Pulmonary artery endothelial cell (primary cell): ENCODE data around the gene CLK2. TPM values are rescaled to one million over a fixed set of nuclear protein-coding genes. Genes with fewer than 3 reads are reported as not detected.
A peak's percentile ranks its signal among the peaks of the same experiment; 100 is the strongest.
"Not testable (repeated sequence)": the region's sequence is repeated elsewhere in the genome, so short reads cannot be mapped to it uniquely, and the experiment has no call there.

Source experiments
- DNase-seq: peaks from one replicate; pipeline ENCODE4 v3.0.0-alpha.2; 2011; ENCODE audit warnings: low read depth, low spot score
- total RNA-seq: library from RNA; depleted of rRNA; stranded (reverse); fragments of >200 nt; gene quantifications from 2 replicates; pipeline ENCODE4 v1.2.3, GENCODE V29; 2014

The CLK2 gene
- total RNA-seq, 1 donor from 2014 or later: 19.8 TPM

DNA sequence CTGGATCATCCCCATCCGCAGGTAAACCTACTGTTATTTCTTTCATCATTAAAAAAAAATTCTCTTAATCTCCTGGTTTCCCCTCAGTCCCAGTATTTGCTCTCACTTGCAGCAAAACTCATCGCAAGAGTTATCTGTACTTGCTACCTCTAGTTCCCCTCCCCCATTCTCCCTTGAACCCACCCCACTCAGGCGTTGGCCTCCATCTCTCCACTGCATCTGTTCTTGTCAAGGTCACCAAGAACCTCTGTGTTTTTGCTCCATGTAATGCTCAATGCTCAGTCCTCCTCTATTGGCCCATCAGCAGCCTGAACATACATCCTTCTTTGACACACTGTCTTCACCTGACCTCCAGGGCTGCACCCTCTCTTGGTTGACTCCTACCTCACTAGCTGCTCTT lies 23.4 kb upstream of the CLK2 start:
- no peak for DNase-seq

DNA sequence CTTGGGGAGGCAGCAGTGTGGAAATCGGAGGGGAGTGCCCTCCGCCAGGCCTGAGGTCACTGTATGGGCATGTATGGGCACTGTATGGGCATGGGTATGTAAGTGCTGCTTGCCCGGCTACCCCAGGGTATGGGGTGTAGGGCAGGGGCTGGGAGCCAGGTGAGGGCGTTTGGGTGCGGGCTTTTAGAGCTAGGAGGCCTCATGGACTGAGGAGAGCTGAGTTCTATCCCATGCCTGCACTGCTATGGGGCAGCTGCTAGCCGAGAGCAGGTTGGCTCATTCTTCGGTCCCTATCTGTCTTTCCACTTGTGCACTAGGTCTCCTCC lies 22.6 kb upstream of the CLK2 start:
- DNase-seq: no peak

DNA sequence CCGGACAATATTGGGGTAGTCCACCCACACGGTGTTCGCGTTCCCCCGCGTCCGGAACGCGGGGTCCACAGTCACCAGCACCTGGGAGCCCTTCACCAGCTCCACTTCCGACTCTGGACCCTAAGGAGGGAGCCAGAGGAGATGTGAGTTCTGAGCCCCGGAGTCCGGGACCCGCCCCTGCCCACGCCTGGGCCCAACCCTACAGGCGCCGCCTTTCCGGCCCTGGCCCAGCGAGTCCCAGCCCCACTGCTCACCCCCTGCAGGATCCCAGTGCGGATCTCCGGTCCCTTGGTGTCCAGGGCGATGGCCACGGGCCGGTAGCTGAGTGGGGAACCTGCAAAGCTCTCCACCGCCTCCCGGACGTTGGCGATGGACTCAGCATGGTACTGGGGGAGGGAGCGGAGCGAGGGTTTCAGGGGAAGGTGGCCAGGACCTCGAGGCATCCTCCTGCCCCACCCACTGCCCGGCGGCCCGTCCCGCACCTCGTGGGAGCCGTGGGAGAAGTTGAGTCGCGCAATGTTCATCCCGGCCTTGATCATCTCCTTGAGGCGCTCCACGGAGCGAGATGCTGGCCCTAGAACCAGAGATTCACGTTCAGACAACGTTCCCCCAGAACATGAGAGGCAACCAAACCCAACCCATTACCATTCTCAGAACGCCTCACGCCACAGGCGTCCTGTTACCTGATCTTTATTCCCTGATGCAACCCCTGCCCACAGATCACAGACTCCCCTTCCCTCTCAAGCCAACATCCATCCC lies 22.1 kb upstream of the CLK2 start:
- DNase-seq: no peak

DNA sequence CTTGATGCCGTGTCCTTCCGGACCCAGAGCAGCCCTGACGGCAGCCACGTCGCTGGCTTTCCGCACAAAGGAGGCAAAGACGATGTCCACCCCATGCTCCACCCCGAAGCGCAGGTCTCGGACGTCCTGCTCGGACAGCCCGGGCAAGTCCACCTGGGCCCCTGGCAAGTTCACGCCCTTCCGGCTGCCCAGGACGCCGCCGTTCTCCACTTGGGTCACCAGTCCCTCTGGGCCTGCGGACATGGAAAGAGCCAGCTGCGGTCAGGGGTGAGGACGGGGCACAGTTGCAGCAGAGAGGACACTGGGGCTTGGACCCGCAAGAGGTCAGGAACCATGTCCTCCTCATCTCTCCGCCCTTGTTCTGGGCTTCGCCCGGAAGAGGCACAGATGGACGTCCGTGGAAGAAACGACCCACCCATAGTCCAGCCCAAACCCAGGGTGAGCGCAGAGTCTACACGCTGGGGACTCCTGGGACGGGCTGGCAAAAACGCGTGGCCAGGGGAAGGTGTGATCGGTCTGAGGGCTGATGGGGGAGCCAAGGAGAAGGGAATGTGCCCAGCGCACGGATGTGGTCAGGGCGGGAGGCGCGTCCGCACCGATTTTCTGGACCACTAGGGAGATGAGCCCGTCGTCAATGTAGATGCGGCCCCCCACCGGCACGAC lies 21.3 kb upstream of the CLK2 start:
- no peak for DNase-seq

DNA sequence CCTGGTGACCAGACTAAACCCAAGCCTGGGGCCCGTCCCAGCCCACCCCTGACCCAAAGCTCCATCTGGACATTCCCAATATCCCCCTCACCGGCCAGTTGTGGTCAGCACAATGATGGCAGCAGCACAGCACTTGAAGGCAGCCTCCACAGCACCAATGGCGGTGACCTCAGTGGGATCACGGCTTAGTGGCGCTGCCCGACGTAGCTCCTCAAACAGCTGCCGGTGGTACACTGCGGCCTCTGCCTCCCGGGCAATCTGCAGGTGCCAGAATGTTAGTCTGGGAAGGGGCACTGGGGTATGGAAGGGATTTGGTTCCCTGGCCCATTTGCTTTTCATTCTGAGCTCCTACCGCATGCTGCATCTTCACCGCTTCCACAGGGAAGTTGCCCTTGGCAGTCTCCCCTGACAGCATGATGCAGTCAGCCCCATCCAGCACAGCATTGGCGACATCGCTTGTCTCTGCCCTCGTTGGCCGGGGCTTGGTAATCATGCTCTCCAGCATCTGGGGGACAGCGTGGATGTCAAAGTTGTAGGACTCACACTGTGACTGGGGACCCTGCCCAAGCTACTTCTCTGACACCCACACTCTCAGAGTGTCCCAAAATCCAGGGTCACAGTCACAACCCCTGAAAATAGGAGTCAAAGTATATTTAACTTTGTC lies 19.9 kb upstream of the CLK2 start:
- DNase-seq: no peak

DNA sequence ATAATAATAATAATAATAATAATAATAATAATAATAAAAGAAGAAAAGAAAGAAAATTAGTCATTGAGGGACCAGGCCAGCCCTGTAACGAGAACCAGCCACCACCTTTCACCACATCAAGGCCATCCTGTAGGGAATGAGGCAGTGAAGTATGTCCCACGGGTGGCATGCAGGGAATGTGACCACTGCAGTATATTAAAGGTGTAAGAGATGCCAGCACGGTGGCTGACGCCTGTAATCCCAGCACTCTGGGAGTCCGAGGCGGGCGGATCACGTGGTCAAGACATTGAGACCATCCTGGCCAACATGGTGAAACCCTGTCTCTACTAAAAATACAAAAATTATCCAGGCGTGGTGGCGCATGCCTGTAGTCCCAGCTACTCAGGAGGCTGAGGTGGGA lies 17.7 kb upstream of the CLK2 start:
- DNase-seq: not testable (repeated sequence)

DNA sequence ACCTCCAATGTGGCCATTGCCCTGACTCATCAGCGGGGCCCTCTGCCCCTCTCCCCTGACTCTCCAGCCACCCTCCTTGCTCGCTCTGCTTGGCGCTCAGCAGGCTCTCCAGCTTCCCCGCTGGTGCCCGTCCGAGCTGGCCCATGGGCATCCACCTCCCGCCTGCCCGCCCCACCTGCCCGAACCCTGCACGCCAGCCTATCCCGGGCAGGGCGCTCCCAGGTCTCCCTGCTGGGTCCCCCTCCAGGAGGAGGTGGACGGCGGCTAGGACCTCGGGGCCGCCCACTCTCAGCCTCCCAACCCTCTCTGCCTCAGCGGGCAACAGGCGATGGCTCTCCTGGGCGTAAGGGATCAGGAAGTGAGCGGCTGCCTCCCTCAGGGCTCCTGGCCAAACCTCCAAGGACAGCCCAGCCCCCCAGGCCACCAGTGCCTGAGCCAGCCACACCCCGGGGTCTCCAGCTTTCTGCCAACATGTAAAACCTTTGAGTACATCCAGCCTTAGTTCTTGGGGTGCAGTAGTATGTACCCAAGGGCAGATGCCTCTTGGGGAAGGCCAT lies 14.8 kb upstream of the CLK2 start:
- no peak for DNase-seq

DNA sequence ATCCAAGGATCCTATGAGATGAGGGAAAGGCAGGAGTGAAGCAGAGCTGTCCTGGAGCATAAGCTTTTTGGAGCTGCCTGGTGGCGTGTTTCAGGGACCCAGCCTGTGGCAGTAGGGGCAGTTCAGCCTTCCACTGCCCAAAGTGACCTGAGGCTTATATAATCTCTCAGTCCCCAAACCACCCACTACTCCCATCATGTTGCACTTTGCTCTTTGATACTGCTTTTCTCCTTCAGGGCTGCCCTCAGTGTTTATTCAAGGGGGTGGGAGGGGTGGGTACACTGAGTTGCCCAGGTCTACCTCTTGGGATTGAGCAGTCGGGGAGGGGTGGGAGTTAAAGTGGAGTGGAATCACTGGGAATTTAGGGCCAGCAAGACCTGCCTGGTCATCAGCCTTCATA lies 13.2 kb upstream of the CLK2 start:
- DNase-seq: no peak

DNA sequence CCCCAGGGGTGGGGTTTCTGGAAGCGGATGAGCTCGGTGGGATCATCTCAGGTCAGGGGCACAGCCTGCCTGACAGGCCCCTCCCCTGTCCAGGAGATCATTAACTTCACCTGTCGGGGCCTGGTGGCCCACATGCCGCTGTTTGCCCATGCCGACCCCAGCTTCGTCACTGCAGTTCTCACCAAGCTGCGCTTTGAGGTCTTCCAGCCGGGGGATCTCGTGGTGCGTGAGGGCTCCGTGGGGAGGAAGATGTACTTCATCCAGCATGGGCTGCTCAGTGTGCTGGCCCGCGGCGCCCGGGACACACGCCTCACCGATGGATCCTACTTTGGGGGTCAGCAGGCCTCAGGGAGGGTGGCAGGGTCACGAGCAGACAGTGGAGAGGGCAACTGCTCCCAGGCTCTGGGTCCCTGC lies 12.3 kb upstream of the CLK2 start:
- no peak for DNase-seq

DNA sequence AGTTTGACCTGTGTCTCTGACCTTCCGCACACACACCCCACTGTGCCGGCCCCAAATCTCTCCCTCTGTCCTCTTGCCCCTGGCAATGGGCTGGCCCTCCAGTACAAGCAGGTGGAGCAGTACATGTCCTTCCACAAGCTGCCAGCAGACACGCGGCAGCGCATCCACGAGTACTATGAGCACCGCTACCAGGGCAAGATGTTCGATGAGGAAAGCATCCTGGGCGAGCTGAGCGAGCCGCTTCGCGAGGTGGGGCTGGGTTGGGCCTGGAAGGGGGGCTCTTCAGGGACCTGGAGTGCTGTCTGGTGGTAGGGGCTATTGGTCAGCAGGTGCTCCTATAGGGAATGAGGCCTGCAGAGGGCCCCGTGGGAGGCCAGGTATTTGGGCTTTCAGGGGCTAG lies 11.8 kb upstream of the CLK2 start:
- DNase-seq: no peak

DNA sequence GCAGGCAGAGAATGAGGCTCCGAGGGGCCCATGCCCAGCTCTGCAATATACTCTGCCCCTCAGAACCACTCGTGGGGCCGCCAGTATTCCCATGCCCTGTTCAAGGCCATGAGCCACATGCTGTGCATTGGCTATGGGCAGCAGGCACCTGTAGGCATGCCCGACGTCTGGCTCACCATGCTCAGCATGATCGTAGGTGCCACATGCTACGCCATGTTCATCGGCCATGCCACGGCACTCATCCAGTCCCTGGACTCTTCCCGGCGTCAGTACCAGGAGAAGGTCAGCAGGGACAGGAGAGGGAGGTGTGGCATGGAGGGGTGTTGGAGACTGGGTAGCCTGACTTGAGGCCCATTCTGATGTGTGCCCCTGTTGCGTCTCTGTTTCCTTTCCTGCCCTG lies 11.2 kb upstream of the CLK2 start:
- DNase-seq: no peak

DNA sequence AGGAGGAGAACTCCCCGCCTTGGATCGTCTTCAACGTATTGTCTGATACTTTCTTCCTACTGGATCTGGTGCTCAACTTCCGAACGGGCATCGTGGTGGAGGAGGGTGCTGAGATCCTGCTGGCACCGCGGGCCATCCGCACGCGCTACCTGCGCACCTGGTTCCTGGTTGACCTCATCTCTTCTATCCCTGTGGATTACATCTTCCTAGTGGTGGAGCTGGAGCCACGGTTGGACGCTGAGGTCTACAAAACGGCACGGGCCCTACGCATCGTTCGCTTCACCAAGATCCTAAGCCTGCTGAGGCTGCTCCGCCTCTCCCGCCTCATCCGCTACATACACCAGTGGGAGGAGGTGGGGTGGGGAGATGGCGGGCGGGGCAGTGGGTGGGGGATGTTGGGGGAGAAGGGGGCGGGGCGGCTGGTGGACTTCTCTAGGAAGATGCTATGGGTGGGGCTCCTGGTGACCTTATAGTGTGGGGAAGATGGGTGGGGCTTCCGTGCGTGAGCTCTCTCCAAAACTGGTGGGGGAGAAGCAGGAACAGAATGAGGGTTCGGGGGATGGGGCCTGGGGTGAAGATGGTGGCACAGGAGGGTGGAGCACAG lies 9.3 kb upstream of the CLK2 start:
- no peak for DNase-seq

DNA sequence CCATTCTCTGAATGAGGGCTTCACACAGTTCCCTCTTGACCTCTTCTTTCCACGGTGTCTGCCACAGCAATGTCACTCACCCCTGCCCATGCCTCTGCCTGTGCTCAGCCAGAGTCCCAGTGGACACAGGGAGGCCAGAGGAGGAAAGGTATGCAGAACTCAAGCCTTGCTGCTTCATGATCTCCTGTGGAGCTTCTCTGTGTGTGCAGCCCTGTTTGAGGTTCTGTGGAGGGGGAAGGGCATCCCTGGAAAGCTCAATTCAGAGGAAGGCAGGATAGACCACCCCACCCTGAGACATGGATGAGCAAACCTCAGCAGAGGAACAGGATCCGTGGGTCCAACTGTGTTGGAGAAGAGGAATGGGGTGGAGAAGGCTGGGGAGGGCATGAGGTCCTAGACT lies 6.0 kb upstream of the CLK2 start:
- no peak for DNase-seq

DNA sequence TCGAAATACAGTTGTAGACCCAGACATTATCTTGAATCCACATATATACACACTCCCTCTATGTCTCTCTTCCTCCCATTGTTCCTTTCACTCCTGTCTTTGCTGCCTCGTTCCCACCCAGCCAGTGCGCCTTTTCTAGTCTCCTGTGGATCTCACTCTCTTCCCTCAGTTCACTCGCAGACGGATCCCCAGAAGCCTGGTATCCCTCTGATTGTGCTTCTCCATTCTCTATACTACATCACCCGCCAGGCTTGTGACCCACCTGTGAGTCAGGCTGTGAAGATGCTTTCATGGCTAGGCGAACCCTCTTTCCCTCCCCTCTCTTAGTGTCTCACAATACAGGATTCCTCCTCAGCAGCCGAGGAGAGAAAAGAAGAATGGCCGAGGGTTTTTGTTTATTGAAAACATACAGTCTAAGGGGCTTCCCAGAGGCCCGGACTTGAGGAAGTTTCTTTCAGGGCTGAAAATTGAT lies 5.4 kb upstream of the CLK2 start:
- no peak for DNase-seq

DNA sequence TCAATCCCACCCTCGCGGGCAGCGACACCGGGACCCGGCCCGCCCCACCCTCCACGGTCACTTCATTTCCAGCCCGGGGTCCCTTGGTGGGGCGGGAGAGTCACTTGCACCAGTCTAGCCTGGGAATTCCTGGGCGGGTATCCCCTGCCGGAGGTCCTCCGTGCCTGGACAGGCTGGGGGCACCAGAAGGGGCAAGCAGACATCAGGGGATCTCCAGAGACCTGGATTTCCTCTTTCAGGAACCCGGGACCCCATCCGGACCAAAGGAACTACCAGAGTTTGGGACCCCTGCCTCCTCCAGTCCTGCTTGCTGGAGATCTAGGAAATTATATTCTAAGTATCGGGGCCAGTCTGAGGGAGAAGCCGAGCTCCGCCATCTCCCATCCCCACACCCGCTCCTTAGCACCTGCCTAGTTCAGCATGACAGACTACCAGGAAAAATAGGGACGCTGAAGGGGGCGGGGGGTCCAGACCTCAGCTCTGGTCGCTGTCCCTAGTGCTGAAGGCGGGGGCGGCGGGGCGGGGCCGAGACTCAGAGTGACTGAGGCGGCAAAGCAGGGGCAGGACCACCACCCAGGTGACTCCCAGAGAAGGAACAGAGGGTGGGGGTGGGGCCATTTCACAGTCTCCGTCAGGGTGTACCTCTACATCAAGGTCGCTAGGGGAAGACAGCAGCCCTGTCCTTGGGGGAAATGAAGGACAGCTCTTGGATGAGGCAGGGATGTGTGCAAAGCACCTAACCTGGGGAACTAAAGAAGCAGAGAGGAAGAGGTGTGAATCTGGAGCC lies 4.8 kb upstream of the CLK2 start:
- DNase-seq: no peak

DNA sequence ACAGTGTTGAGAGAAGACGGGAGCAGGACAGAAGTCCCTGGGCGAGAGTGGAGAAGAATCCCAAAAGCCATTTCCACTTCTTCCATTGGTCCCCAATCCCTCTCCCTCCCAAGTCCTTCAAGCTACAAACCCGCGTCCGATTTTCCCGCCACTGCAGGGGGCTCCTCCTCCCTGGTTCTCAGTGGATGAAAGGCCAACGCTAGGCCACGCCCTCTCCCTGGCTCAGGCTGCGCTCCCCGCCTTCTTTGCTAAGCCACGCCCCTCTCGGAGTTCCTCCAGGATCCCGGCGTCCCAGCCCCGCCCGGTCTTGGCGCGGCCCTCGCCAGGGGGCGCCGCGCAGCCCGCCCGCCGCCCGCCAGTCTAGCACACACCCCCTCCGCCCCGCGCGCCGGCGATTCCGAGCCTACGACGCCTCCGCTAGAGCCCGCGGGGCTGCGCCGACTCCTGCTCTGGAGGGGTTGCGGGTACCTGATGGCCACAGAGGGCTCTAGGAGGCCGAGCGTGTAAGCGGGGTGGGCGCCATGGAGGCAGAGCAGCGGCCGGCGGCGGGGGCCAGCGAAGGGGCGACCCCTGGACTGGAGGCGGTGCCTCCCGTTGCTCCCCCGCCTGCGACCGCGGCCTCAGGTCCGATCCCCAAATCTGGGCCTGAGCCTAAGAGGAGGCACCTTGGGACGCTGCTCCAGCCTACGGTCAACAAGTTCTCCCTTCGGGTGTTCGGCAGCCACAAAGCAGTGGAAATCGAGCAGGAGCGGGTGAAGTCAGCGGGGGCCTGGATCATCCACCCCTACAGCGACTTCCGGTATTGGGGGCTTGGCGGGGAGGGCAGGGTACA lies 4.0 kb upstream of the CLK2 start, which contains the start of gene HCN3:
HCN3 (plus strand) TSS at position 394 of the 832 bp plus-strand sequence; CDS start at position 522, 128 bp downstream.
- peak; percentile 81 for DNase-seq

DNA sequence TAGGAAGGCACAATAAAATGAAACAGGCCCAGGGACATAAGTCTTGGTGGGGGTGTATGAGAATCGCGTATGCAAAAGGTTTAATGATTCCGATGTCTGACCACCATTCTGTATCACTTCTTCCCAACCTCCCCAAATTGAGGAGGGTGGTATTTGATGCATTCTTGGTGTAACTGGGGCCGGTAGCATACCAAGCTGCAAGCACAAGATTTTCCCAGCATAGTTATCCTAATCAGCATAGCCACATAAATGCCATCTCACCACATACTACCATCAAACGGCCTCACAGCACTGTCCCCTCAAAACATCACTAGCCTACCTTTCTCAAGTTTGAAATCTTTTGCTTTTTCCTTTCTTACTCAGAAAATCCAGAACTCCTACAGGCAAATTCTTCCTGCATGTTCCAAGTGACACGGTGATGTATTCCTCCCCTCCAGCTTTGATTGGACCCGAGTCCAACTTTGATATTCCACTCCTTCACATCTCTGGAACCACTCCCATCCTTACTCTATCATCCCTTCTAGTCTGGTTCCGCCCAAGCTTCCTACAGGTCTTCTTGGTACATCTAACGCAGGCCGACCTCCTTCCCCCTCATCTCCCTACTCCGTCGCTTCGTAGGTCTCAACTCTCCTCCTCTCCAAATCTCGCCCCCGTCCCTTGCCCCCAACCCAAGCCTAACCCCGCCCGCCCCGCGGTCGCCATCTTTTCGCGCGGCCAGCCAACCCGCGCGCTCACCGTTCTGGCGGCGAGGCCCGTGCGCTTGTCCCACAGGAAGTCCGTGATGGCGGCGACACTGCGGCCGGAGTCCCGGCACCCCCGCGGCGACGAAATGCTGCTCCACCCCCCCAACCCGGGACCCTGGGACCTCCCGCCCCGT lies 600 bp downstream of the CLK2 start:
- DNase-seq: no peak

DNA sequence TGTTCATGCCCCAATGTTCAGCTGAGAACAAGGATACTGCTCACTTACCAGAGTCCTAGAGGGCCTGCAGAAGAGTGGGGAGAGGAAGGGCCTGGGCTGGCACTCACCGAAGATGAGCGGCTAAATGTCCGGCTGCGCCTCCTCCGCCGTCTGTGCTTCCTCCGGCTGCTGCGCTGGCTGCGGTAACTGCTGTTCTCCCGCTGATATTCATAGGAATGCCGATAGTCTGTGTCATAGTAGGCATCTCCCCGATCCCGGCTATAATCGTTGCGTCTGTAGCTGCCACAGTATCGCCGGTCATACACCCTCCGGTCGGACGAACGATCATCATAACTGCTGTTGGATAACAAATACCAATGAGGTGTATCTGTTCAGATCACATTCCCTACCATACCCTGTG lies 3.9 kb downstream of the CLK2 start:
- no peak for DNase-seq

DNA sequence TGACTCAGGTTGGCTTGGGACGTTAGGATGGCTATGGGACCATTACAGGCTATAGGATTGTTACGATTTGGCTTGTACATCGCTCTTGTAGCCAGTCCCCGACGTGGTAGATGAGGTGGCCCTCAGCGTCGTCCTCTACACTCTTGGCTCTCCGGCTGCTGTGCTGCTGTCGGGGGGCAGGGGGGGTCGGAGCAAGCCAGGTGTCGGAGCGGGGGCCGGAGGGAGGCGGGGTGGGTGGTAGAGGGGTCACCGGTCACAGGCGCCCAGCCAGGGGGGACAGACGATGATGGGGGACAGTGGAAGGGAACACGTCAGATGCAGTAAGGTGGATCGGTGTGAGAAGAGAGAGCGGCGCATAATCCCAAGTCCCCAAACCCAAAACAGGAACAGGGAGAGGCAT lies 4.7 kb downstream of the CLK2 start:
- no peak for DNase-seq
